Astrocyte (in vitro differentiated cells and primary cell): ENCODE results near the gene ELK3. TPM values are rescaled to one million over a fixed set of nuclear protein-coding genes. Genes with fewer than 3 reads are reported as not detected.

ENCODE experiments used
- DNase-seq: peaks from one replicate; pipeline ENCODE4 v3.0.0-alpha.2; 2010; ENCODE audit warnings: low read depth
- FAIRE-seq: peaks from 2 replicates; lab custom pipeline; 2011; peaks lifted over from hg19 to GRCh38; lab: Jason Lieb, UNC
- H2AFZ ChIP-seq: 2 replicates; pipeline ENCODE4 v1.6.0; 2012; ENCODE audit warnings: low read depth, low read length, inconsistent platforms
- H3K27ac ChIP-seq: 2 replicates; pipeline ENCODE4 v1.5.1; 2011; ENCODE audit warnings: low read depth, low read length, inconsistent platforms
- H3K27me3 ChIP-seq: 2 replicates; pipeline ENCODE4 v1.6.0; 2011; ENCODE audit warnings: low read length, inconsistent platforms; ENCODE audit not compliant: insufficient read depth
- H3K36me3 ChIP-seq: 2 replicates; pipeline ENCODE4 v1.5.1; 2011; ENCODE audit warnings: low read length, inconsistent platforms; ENCODE audit not compliant: insufficient read depth
- H3K4me1 ChIP-seq: 2 replicates; pipeline ENCODE4 v1.5.1; 2011; ENCODE audit warnings: low read length, inconsistent platforms; ENCODE audit not compliant: insufficient read depth
- H3K4me2 ChIP-seq: 2 replicates; pipeline ENCODE4 v1.6.0; 2012; ENCODE audit warnings: low read length, inconsistent platforms
- H3K4me3 ChIP-seq: 2 replicates; pipeline ENCODE4 v1.5.1; 2011; ENCODE audit warnings: low read depth, mild to moderate bottlenecking, low read length, inconsistent platforms; ENCODE audit not compliant: insufficient read depth
- H3K79me2 ChIP-seq: 2 replicates; pipeline ENCODE4 v1.6.0; 2012; ENCODE audit warnings: mild to moderate bottlenecking, low read length, inconsistent platforms; ENCODE audit not compliant: insufficient read depth
- H3K9ac ChIP-seq: 2 replicates; pipeline ENCODE4 v1.6.0; 2012; ENCODE audit warnings: mild to moderate bottlenecking, low read length, inconsistent platforms
- H3K9me3 ChIP-seq: 2 replicates; pipeline ENCODE4 v1.5.1; 2012; ENCODE audit warnings: low read depth, mild to moderate bottlenecking, low read length, inconsistent platforms; ENCODE audit not compliant: insufficient read depth
- H4K20me1 ChIP-seq: 2 replicates; pipeline ENCODE4 v1.6.0; 2012; ENCODE audit warnings: low read length, inconsistent platforms; ENCODE audit not compliant: insufficient read depth
- H3K27ac Mint-ChIP-seq: one replicate; pipeline ENCODE4 v1.8.0; 2021; ENCODE audit warnings: mild to moderate bottlenecking, mixed read lengths; ENCODE audit not compliant: unreplicated experiment
- H3K27me3 Mint-ChIP-seq: one replicate; pipeline ENCODE4 v1.8.0; 2021; ENCODE audit warnings: low read depth, mixed read lengths; ENCODE audit not compliant: unreplicated experiment
- H3K36me3 Mint-ChIP-seq: one replicate; pipeline ENCODE4 v1.8.0; 2021; ENCODE audit warnings: low read depth, mixed read lengths; ENCODE audit not compliant: unreplicated experiment
- H3K4me1 Mint-ChIP-seq: one replicate; pipeline ENCODE4 v1.8.0; 2021; ENCODE audit warnings: low read depth, mixed read lengths; ENCODE audit not compliant: unreplicated experiment
- H3K4me3 Mint-ChIP-seq: one replicate; pipeline ENCODE4 v1.8.0; 2021; ENCODE audit warnings: mild to moderate bottlenecking, moderate library complexity, mixed read lengths; ENCODE audit not compliant: unreplicated experiment
- H3K9me3 Mint-ChIP-seq: one replicate; pipeline ENCODE4 v1.8.0; 2021; ENCODE audit warnings: mild to moderate bottlenecking, mixed read lengths; ENCODE audit not compliant: unreplicated experiment
- EZH2 ChIP-seq: IDR thresholded peaks from 2 replicates; pipeline ENCODE4 v1.6.1; 2012; ENCODE audit warnings: mild to moderate bottlenecking, low read length, inconsistent platforms; ENCODE audit not compliant: insufficient read depth
- total RNA-seq: library from RNA; stranded (reverse); gene quantifications from 2 replicates; pipeline ENCODE4 v1.2.1, GENCODE V29; 2021
- TF ChIP-seq, protein P1 (sequence below): IDR thresholded peaks from 2 replicates; pipeline ENCODE4 v1.5.1; 2011; ENCODE audit warnings: low read depth, mild to moderate bottlenecking, inconsistent platforms, low read length, moderate library complexity; ENCODE audit not compliant: insufficient read depth

Gene ELK3
- total RNA-seq, 1 donor from 2014 or later, result 62.7 TPM

GRCh38 chr12:96205908-96206307 lies 11.7 kb downstream of the ELK3 start:
- FAIRE-seq (no peak), DNase-seq (no peak)
- Mint-ChIP-seq H3K36me3 (peaks cover 27% of the 10 kb centered on the region), H3K4me3 (no peak overlapping the region), H3K27me3 (no peaks in the 10 kb centered on the region), H3K9me3 (peaks cover 10% of the 10 kb centered on the region), H3K27ac (no peak overlapping the region), H3K4me1 (peaks cover 25% of the 10 kb centered on the region)
- no peak for TF ChIP-seq EZH2
- TF ChIP-seq, protein P1, sequence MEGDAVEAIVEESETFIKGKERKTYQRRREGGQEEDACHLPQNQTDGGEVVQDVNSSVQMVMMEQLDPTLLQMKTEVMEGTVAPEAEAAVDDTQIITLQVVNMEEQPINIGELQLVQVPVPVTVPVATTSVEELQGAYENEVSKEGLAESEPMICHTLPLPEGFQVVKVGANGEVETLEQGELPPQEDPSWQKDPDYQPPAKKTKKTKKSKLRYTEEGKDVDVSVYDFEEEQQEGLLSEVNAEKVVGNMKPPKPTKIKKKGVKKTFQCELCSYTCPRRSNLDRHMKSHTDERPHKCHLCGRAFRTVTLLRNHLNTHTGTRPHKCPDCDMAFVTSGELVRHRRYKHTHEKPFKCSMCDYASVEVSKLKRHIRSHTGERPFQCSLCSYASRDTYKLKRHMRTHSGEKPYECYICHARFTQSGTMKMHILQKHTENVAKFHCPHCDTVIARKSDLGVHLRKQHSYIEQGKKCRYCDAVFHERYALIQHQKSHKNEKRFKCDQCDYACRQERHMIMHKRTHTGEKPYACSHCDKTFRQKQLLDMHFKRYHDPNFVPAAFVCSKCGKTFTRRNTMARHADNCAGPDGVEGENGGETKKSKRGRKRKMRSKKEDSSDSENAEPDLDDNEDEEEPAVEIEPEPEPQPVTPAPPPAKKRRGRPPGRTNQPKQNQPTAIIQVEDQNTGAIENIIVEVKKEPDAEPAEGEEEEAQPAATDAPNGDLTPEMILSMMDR, result no peak
- no peak overlapping the region for H3K9ac ChIP-seq
- H3K27ac ChIP-seq, result no peak overlapping the region
- peaks cover 72% of the 10 kb centered on the region for H4K20me1 ChIP-seq
- H3K4me2 ChIP-seq, result no peak overlapping the region
- H3K4me3 ChIP-seq, result no peak overlapping the region
- H3K79me2 ChIP-seq, result peaks cover 100% of the 10 kb centered on the region
- H3K9me3 ChIP-seq, result no peaks in the 10 kb centered on the region
- peaks cover 29% of the 10 kb centered on the region for H3K4me1 ChIP-seq
- H2AFZ ChIP-seq, result no peak overlapping the region
- H3K36me3 ChIP-seq, result peaks cover 12% of the 10 kb centered on the region
- H3K27me3 ChIP-seq, result no peaks in the 10 kb centered on the region

DNA sequence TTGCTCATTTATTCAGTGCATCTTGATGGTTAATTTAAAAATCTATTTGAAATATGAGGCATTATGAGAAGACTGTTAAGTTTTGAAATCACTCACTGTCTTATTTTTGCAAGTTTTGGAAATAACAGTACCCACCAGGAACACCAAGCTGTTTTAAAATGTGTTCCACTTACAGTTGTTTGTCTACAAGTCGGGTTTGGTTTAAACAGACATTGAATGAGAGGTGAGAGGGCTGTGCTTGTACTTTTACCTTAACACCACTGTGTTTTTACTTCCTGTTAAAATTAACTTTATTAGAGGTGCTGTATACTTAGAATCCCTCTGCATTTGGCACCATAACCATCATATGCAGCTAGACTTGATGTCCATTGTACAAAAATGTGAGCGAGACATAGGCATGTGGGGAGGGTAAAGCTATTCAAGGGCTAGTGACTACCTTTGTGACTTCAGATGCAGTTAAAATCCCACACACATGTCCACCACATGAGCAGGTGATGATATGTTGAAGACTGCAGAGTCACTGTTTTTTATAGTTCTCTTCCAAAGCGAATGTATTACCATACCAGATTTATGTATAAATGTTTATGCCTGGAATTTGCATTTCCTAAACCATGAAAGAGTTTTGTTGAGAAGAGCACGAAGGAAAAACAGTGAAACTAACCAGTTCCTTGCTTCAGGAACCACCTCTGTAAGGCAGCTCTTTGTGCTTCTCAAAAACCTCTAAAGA lies 12.9 kb downstream of the ELK3 start:
- Histone ChIP-seq H3K9ac (no peak overlapping the region), H3K27ac (peak overlapping the region; percentile 60), H3K4me3 (no peak overlapping the region), H3K9me3 (no peaks in the 10 kb centered on the region), H3K27me3 (no peaks in the 10 kb centered on the region), H2AFZ (no peak overlapping the region), H3K36me3 (peaks cover 12% of the 10 kb centered on the region), H3K4me2 (peak overlapping the region; percentile 52), H3K79me2 (peaks cover 100% of the 10 kb centered on the region), H4K20me1 (peaks cover 77% of the 10 kb centered on the region), H3K4me1 (peaks cover 32% of the 10 kb centered on the region)
- Mint-ChIP-seq H3K27ac (no peak overlapping the region), H3K4me3 (no peak overlapping the region), H3K4me1 (peaks cover 26% of the 10 kb centered on the region), H3K36me3 (peaks cover 24% of the 10 kb centered on the region), H3K27me3 (no peaks in the 10 kb centered on the region), H3K9me3 (peaks cover 10% of the 10 kb centered on the region)
- DNase-seq (no peak), FAIRE-seq (no peak)
- no peak for TF ChIP-seq EZH2
- TF ChIP-seq, protein P1, result no peak

- Mint-ChIP-seq H3K36me3 (peaks cover 21% of the 10 kb centered on the region), H3K27ac (peak overlapping the region; percentile 75), H3K27me3 (no peaks in the 10 kb centered on the region), H3K4me3 (peak overlapping the region; percentile 74), H3K9me3 (peaks cover 10% of the 10 kb centered on the region), H3K4me1 (peaks cover 34% of the 10 kb centered on the region)
- Histone ChIP-seq H3K27me3 (no peaks in the 10 kb centered on the region), H3K36me3 (peaks cover 12% of the 10 kb centered on the region), H3K4me2 (peak overlapping the region; percentile 52), H3K9ac (peak overlapping the region; percentile 11), H3K9me3 (no peaks in the 10 kb centered on the region), H3K27ac (peak overlapping the region; percentile 60), H4K20me1 (peaks cover 89% of the 10 kb centered on the region), H2AFZ (no peak overlapping the region), H3K4me3 (no peak overlapping the region), H3K4me1 (peaks cover 38% of the 10 kb centered on the region), H3K79me2 (peaks cover 100% of the 10 kb centered on the region)
- DNase-seq, result peak; percentile 81
- TF ChIP-seq, protein P1, result no peak
- TF ChIP-seq EZH2, result no peak
- FAIRE-seq, result peak; percentile 92
Observed at GRCh38 chr12:96208346-96208745, 14.2 kb downstream of the ELK3 start.
